ENCODE data around the gene ZCCHC7. TPM values are rescaled to one million over a fixed set of nuclear protein-coding genes. Genes with fewer than 3 reads are reported as not detected.

Gene ZCCHC7
- polyA plus RNA-seq, 1 donor from 2014 or later, result 10.9 TPM

- no peaks in the 10 kb centered on the region for H3F3A ChIP-seq (ENCODE audit: insufficient read depth, low read length, poor library complexity, severe bottlenecking)
- no peaks in the 10 kb centered on the region for H3K27me3 ChIP-seq (ENCODE audit: insufficient read depth, low read depth, low read length)
- TF ChIP-seq, protein P1, sequence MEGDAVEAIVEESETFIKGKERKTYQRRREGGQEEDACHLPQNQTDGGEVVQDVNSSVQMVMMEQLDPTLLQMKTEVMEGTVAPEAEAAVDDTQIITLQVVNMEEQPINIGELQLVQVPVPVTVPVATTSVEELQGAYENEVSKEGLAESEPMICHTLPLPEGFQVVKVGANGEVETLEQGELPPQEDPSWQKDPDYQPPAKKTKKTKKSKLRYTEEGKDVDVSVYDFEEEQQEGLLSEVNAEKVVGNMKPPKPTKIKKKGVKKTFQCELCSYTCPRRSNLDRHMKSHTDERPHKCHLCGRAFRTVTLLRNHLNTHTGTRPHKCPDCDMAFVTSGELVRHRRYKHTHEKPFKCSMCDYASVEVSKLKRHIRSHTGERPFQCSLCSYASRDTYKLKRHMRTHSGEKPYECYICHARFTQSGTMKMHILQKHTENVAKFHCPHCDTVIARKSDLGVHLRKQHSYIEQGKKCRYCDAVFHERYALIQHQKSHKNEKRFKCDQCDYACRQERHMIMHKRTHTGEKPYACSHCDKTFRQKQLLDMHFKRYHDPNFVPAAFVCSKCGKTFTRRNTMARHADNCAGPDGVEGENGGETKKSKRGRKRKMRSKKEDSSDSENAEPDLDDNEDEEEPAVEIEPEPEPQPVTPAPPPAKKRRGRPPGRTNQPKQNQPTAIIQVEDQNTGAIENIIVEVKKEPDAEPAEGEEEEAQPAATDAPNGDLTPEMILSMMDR (IDR thresholded peaks at IDR 0.05; ENCODE audit: poor library complexity, severe bottlenecking), result no peak
- TF ChIP-seq EP300 (conservative IDR thresholded peaks at IDR 0.05; ENCODE audit: poor library complexity, severe bottlenecking), result peak; percentile 50
- H3K36me3 ChIP-seq (ENCODE audit: insufficient read depth, low read length), result no peaks in the 10 kb centered on the region
- no peak overlapping the region for H3K4me2 ChIP-seq (ENCODE audit: low read length)
- no peak overlapping the region for H3K4me3 ChIP-seq (ENCODE audit: low read length)
- H4K20me1 ChIP-seq (ENCODE audit: insufficient read depth), result no peaks in the 10 kb centered on the region
- H3K9ac ChIP-seq (ENCODE audit: low read length), result no peak overlapping the region
- no peak overlapping the region for H3K27ac ChIP-seq (ENCODE audit: low read length)
- H3K9me2 ChIP-seq (ENCODE audit: insufficient read depth, low read length), result no peaks in the 10 kb centered on the region
- H3K9me3 ChIP-seq (ENCODE audit: low read length), result no peaks in the 10 kb centered on the region
- H2AFZ ChIP-seq (ENCODE audit: low read depth, low read length), result no peak overlapping the region
- no peaks in the 10 kb centered on the region for H3K79me2 ChIP-seq (replicated peaks; ENCODE audit: insufficient read depth, low read length)
Measured at GRCh38 chr9:37179576-37179975, 59.2 kb downstream of the ZCCHC7 start.

- H4K20me1 ChIP-seq (ENCODE audit: insufficient read depth), result no peaks in the 10 kb centered on the region
- H3K4me3 ChIP-seq (ENCODE audit: low read length), result no peak overlapping the region
- H3K9ac ChIP-seq (ENCODE audit: low read length), result no peak overlapping the region
- H3K27ac ChIP-seq (ENCODE audit: low read length), result no peak overlapping the region
- no peak overlapping the region for H3K4me2 ChIP-seq (ENCODE audit: low read length)
- H3K9me3 ChIP-seq (ENCODE audit: low read length), result no peaks in the 10 kb centered on the region
- no peaks in the 10 kb centered on the region for H3K36me3 ChIP-seq (ENCODE audit: insufficient read depth, low read length)
- H3K9me2 ChIP-seq (ENCODE audit: insufficient read depth, low read length), result no peaks in the 10 kb centered on the region
- no peak overlapping the region for H2AFZ ChIP-seq (ENCODE audit: low read depth, low read length)
- H3K79me2 ChIP-seq (replicated peaks; ENCODE audit: insufficient read depth, low read length), result no peaks in the 10 kb centered on the region
- TF ChIP-seq TAF1 (IDR thresholded peaks at IDR 0.05; ENCODE audit: low read depth) (no peak), EZH2 (IDR thresholded peaks at IDR 0.05; ENCODE audit: borderline replicate concordance, insufficient read depth, low read length, poor library complexity, severe bottlenecking) (no peak), SMC3 (conservative IDR thresholded peaks at IDR 0.05; ENCODE audit: poor library complexity) (no peak), RAD21 (conservative IDR thresholded peaks at IDR 0.05) (no peak), EP300 (conservative IDR thresholded peaks at IDR 0.05; ENCODE audit: poor library complexity, severe bottlenecking) (no peak)
- no peaks in the 10 kb centered on the region for H3F3A ChIP-seq (ENCODE audit: insufficient read depth, low read length, poor library complexity, severe bottlenecking)
- H3K27me3 ChIP-seq (ENCODE audit: insufficient read depth, low read depth, low read length), result no peaks in the 10 kb centered on the region
Measured at GRCh38 chr9:37180138-37180537, 59.8 kb downstream of the ZCCHC7 start.

DNA sequence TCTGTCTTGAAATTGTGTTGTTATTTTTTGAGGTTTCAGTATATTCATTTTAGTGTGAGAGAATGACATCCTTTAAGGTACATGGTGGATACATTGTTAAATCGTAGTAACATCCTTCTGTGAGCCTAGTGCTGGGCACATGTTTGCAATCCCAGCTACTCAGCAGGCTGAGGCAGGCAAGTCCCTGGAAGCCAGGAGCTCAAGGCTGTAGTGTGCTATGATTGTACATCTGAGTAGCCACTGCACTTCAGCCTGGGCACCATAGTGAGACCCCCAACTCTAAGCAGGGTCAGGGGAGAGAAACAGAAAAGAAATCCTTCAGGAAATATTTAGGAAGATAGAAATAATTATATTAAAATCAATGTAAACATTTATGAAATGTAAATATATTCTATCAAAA, 62.3 kb downstream of the ZCCHC7 start:
- Histone ChIP-seq H4K20me1 (ENCODE audit: insufficient read depth) (no peaks in the 10 kb centered on the region), H3K9ac (ENCODE audit: low read length) (no peak overlapping the region), H3K9me2 (ENCODE audit: insufficient read depth, low read length) (no peaks in the 10 kb centered on the region), H3K4me3 (ENCODE audit: low read length) (no peak overlapping the region), H3K4me2 (ENCODE audit: low read length) (no peak overlapping the region), H3K36me3 (ENCODE audit: insufficient read depth, low read length) (no peaks in the 10 kb centered on the region), H3K9me3 (ENCODE audit: low read length) (no peaks in the 10 kb centered on the region), H3K79me2 (replicated peaks; ENCODE audit: insufficient read depth, low read length) (no peaks in the 10 kb centered on the region), H3F3A (ENCODE audit: insufficient read depth, low read length, poor library complexity, severe bottlenecking) (no peaks in the 10 kb centered on the region), H2AFZ (ENCODE audit: low read depth, low read length) (no peak overlapping the region), H3K27ac (ENCODE audit: low read length) (no peak overlapping the region), H3K27me3 (ENCODE audit: insufficient read depth, low read depth, low read length) (no peaks in the 10 kb centered on the region)
- no peak for TF ChIP-seq POLR2AphosphoS5 (IDR thresholded peaks at IDR 0.05)
- no peak for TF ChIP-seq EP300 (conservative IDR thresholded peaks at IDR 0.05; ENCODE audit: poor library complexity, severe bottlenecking)
- no peak for TF ChIP-seq TAF1 (IDR thresholded peaks at IDR 0.05; ENCODE audit: low read depth)
- no peak for TF ChIP-seq SMC3 (conservative IDR thresholded peaks at IDR 0.05; ENCODE audit: poor library complexity)
- no peak for TF ChIP-seq MXI1 (conservative IDR thresholded peaks at IDR 0.05; ENCODE audit: poor library complexity, severe bottlenecking)
- no peak for TF ChIP-seq EZH2 (IDR thresholded peaks at IDR 0.05; ENCODE audit: borderline replicate concordance, insufficient read depth, low read length, poor library complexity, severe bottlenecking)
- no peak for TF ChIP-seq RAD21 (conservative IDR thresholded peaks at IDR 0.05)
- TF ChIP-seq, protein P1 (IDR thresholded peaks at IDR 0.05; ENCODE audit: poor library complexity, severe bottlenecking), result no peak
- TF ChIP-seq, protein P2, sequence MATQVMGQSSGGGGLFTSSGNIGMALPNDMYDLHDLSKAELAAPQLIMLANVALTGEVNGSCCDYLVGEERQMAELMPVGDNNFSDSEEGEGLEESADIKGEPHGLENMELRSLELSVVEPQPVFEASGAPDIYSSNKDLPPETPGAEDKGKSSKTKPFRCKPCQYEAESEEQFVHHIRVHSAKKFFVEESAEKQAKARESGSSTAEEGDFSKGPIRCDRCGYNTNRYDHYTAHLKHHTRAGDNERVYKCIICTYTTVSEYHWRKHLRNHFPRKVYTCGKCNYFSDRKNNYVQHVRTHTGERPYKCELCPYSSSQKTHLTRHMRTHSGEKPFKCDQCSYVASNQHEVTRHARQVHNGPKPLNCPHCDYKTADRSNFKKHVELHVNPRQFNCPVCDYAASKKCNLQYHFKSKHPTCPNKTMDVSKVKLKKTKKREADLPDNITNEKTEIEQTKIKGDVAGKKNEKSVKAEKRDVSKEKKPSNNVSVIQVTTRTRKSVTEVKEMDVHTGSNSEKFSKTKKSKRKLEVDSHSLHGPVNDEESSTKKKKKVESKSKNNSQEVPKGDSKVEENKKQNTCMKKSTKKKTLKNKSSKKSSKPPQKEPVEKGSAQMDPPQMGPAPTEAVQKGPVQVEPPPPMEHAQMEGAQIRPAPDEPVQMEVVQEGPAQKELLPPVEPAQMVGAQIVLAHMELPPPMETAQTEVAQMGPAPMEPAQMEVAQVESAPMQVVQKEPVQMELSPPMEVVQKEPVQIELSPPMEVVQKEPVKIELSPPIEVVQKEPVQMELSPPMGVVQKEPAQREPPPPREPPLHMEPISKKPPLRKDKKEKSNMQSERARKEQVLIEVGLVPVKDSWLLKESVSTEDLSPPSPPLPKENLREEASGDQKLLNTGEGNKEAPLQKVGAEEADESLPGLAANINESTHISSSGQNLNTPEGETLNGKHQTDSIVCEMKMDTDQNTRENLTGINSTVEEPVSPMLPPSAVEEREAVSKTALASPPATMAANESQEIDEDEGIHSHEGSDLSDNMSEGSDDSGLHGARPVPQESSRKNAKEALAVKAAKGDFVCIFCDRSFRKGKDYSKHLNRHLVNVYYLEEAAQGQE (IDR thresholded peaks at IDR 0.05; ENCODE audit: borderline replicate concordance), result no peak

All from neural cell (in vitro differentiated cells).